ENCODE measurements around the gene NDUFA13.

DNA sequence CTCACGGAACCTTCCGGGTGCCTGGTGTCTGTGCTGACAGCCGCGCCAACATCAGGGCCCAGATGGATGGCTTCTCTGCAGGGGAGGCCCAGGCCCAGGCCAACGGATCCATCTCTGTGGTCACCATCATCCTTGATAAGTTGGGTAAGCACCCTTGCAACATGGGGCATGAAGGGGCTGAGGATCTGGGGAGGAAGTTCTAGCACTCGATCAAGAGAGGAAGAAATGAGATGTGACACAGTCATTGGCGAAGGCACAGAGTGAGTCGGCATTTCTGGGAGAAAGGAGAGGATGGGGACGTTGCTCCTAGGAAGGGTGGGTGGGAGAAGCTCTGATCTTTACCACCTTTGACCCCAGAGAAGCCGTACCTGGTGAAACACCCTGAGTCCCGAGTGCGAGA lies 26.5 kb downstream of the NDUFA13 start:
- TF ChIP-seq, protein P1, sequence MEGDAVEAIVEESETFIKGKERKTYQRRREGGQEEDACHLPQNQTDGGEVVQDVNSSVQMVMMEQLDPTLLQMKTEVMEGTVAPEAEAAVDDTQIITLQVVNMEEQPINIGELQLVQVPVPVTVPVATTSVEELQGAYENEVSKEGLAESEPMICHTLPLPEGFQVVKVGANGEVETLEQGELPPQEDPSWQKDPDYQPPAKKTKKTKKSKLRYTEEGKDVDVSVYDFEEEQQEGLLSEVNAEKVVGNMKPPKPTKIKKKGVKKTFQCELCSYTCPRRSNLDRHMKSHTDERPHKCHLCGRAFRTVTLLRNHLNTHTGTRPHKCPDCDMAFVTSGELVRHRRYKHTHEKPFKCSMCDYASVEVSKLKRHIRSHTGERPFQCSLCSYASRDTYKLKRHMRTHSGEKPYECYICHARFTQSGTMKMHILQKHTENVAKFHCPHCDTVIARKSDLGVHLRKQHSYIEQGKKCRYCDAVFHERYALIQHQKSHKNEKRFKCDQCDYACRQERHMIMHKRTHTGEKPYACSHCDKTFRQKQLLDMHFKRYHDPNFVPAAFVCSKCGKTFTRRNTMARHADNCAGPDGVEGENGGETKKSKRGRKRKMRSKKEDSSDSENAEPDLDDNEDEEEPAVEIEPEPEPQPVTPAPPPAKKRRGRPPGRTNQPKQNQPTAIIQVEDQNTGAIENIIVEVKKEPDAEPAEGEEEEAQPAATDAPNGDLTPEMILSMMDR (IDR thresholded peaks at IDR 0.05): no peak
- TF ChIP-seq POLR2AphosphoS5 (IDR thresholded peaks at IDR 0.05): no peak
